Parathyroid adenoma (tissue), 2 donors: ENCODE measurements around the gene RAB10.

Experiments
- H2AFZ ChIP-seq: fragments of 300-600 bp; sonication (generic); one replicate; pipeline ENCODE4 v1.7.0; 2017; ENCODE audit warnings: antibody characterized with exemption, mild to moderate bottlenecking
- H3K27ac ChIP-seq: fragments of 300-600 bp; sonication (generic); one replicate; pipeline ENCODE4 v1.7.0; 2017
- H3K27me3 ChIP-seq: fragments of 300-600 bp; sonication (generic); one replicate; pipeline ENCODE4 v1.7.0; 2017; ENCODE audit warnings: low read length; ENCODE audit not compliant: control insufficient read depth, insufficient read depth
- H3K36me3 ChIP-seq: fragments of 300-600 bp; sonication (generic); one replicate; pipeline ENCODE4 v1.7.0; 2017; ENCODE audit warnings: low read length; ENCODE audit not compliant: control insufficient read depth, insufficient read depth
- H3K4me1 ChIP-seq: fragments of 300-600 bp; sonication (generic); one replicate; pipeline ENCODE4 v1.7.0; 2017; ENCODE audit warnings: control low read depth
- H3K4me2 ChIP-seq: fragments of 300-600 bp; sonication (generic); one replicate; pipeline ENCODE4 v1.7.0; 2017; ENCODE audit warnings: low read length
- H3K4me3 ChIP-seq: fragments of 300-600 bp; sonication (generic); one replicate; pipeline ENCODE4 v1.7.0; 2017; ENCODE audit warnings: low read depth, low read length
- H3K79me2 ChIP-seq: fragments of 300-600 bp; sonication (generic); one replicate; pipeline ENCODE4 v1.7.0; 2017; ENCODE audit warnings: control low read depth
- H3K9ac ChIP-seq: fragments of 300-600 bp; sonication (generic); one replicate; pipeline ENCODE4 v1.7.0; 2017; ENCODE audit warnings: mild to moderate bottlenecking
- H3K9me3 ChIP-seq: fragments of 300-600 bp; sonication (generic); one replicate; pipeline ENCODE4 v1.7.0; 2017; ENCODE audit warnings: low read length; ENCODE audit not compliant: control insufficient read depth
- TF ChIP-seq, protein P1 (sequence below): fragments of 300-600 bp; sonication (generic); IDR thresholded peaks from one replicate; pipeline ENCODE4 v1.7.0; 2017; ENCODE audit warnings: antibody characterized with exemption, mild to moderate bottlenecking
- donor health status: primary hyperparathyroidism.

RAB10 gene

DNA sequence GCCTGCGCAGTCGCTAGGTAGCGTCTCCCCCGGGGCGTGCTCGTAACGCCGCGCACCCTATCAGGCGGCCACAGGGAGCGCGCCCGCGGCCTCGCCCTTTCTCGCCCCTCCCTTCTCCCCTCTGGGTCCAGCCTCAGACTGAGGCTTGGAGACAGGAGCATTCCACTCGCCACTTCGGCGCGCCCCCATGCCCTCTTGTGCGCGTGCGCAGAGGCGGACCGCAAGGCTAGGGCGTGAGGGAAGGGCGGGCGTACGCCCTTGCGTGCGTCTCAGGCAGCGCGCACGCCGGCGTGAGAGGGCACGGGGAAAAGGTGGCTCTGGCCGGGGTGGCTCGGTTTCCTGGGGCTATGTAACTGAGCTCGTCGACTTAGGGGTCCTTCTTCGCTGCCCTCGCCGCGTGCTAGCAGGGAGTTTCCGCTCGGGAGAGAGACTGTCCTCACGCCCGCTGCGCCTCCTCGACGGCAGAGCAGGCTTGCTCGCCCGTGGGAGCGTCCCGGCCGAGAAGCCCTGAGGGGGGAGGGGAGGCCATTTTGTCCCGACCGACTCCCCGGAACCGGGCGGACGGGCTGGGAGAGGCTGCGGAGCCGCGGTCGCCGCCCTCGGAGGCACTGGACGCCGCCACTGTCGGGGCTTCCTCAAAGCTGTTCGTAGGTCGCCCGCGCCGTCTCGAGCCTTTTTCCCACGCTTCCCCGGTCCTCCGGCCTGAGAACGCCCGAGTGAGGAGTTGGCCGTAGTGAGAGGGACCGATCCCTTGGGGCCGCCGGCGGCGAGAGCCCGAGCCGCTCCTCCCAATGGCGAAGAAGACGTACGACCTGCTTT, at the start of gene RAB10:
RAB10 (plus strand) TSS at position 267 of the 819 bp plus-strand sequence; CDS start at position 792, 525 bp downstream.
- Histone ChIP-seq H3K36me3 (no peaks in the 10 kb centered on the region), H3K79me2 (peaks cover 41% of the 10 kb centered on the region), H3K9me3 (no peaks in the 10 kb centered on the region), H3K4me2 (peak within 1 kb of the TSS; percentile 100), H3K4me3 (peak within 1 kb of the TSS; percentile 93), H3K27ac (peak within 1 kb of the TSS; percentile 96), H3K9ac (peak within 1 kb of the TSS; percentile 82), H3K4me1 (peaks cover 7% of the 10 kb centered on the region), H3K27me3 (no peaks in the 10 kb centered on the region), H2AFZ (peak within 1 kb of the TSS; percentile 97)
- TF ChIP-seq, protein P1, sequence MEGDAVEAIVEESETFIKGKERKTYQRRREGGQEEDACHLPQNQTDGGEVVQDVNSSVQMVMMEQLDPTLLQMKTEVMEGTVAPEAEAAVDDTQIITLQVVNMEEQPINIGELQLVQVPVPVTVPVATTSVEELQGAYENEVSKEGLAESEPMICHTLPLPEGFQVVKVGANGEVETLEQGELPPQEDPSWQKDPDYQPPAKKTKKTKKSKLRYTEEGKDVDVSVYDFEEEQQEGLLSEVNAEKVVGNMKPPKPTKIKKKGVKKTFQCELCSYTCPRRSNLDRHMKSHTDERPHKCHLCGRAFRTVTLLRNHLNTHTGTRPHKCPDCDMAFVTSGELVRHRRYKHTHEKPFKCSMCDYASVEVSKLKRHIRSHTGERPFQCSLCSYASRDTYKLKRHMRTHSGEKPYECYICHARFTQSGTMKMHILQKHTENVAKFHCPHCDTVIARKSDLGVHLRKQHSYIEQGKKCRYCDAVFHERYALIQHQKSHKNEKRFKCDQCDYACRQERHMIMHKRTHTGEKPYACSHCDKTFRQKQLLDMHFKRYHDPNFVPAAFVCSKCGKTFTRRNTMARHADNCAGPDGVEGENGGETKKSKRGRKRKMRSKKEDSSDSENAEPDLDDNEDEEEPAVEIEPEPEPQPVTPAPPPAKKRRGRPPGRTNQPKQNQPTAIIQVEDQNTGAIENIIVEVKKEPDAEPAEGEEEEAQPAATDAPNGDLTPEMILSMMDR: no peak

DNA sequence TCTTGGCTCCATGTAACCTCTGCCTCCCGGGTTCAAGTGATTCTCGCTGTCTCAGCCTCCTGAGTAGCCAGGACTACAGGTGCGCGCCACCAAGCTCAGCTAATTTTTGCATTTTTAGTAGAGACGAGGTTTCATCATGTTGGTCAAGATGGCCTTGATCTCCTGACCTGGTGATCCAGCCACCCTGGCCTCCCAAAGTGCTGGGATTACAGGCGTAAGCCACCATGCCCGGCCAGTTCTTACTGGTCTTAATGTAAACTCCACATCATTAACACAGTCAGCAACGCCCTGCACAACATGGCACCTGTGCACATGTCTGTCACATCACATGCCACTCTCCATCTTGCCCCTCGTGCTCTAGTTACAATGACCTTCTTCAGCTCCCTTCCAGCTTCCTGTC, 45.8 kb upstream of the RAB10 start:
- H3K27ac ChIP-seq: no peak overlapping the region

DNA sequence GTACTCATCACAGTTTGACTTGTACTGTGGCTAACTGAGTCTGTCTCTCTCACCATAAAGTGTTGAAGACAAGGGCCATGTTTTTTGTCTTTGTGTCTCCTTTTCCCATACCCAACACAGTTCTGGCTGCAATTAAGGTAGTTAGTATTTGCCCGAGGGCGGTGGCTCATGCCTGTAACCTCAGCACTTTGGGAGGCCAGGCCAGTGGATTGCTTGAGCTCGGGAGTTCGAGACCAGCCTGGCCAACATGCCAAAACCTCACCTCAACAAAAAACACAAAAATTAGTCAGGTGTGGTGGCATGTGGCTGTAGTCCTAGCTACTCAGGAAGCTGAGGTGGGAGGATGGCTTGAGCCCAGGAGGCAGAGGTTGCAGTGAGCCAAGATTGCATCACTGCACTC, 44.7 kb upstream of the RAB10 start:
- H3K27me3 ChIP-seq: no peaks in the 10 kb centered on the region
- no peaks in the 10 kb centered on the region for H3K9me3 ChIP-seq
- H3K79me2 ChIP-seq: no peaks in the 10 kb centered on the region
- H3K4me3 ChIP-seq: no peak overlapping the region
- TF ChIP-seq, protein P1: no peak
- no peak overlapping the region for H3K4me2 ChIP-seq
- no peak overlapping the region for H3K27ac ChIP-seq
- H3K36me3 ChIP-seq: no peaks in the 10 kb centered on the region
- H2AFZ ChIP-seq: no peak overlapping the region
- no peaks in the 10 kb centered on the region for H3K4me1 ChIP-seq
- H3K9ac ChIP-seq: no peak overlapping the region

More for the DNA sequence above, 45.8 kb upstream of the RAB10 start:
- no peak overlapping the region for H2AFZ ChIP-seq
- no peak overlapping the region for H3K4me2 ChIP-seq
- TF ChIP-seq, protein P1: no peak
- H3K9me3 ChIP-seq: no peaks in the 10 kb centered on the region
- no peaks in the 10 kb centered on the region for H3K27me3 ChIP-seq
- no peaks in the 10 kb centered on the region for H3K79me2 ChIP-seq
- H3K9ac ChIP-seq: no peak overlapping the region
- no peak overlapping the region for H3K4me3 ChIP-seq
- H3K4me1 ChIP-seq: no peaks in the 10 kb centered on the region
- H3K36me3 ChIP-seq: no peaks in the 10 kb centered on the region

DNA sequence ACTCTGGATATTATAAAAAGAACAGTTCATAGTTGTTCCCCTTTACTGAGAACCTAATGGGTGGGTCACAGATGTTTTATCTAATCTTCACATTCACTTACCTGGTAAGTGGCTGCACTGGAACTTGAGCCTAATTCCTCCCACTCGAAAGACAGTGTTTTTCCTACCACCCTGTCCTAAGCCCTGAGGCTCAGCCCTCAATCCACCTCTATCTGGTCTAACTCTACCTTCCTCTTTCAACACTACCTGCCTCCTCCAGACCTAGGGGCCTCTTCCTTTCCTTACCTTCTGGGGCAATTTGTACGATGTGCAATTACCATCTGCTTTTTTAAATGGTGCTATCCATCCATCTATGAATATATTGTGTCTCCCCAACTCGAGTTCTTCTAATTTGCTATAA, 41.9 kb upstream of the RAB10 start:
- Histone ChIP-seq H3K9me3 (no peaks in the 10 kb centered on the region), H3K36me3 (no peaks in the 10 kb centered on the region), H3K4me3 (no peak overlapping the region), H3K27me3 (no peaks in the 10 kb centered on the region), H3K4me2 (peak overlapping the region; percentile 18), H3K79me2 (no peaks in the 10 kb centered on the region), H3K9ac (no peak overlapping the region), H3K4me1 (no peaks in the 10 kb centered on the region), H3K27ac (no peak overlapping the region), H2AFZ (peak overlapping the region; percentile 36)
- TF ChIP-seq, protein P1: no peak

DNA sequence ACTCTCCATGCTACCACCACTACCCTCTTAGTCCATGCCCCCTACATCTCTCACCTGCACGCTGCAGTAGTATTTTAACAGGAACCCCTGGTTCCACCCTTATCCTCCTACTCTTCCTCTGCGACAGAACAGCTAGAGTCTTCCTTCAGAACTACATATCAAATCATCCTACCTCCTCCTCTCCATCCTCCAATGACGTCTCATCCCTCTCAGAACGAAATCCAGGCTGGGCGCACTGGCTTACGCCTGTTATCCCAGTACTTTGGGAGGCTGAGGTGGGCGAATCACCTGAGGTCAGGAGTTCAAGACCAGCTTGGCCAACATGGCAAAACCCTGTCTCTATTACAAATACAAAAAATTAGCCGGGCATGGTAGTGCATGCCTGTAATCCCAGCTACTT, 41.3 kb upstream of the RAB10 start:
- Histone ChIP-seq H3K4me2 (no peak overlapping the region), H3K9me3 (no peaks in the 10 kb centered on the region), H2AFZ (no peak overlapping the region), H3K9ac (no peak overlapping the region), H3K36me3 (no peaks in the 10 kb centered on the region), H3K4me3 (no peak overlapping the region), H3K79me2 (no peaks in the 10 kb centered on the region), H3K27me3 (no peaks in the 10 kb centered on the region), H3K27ac (no peak overlapping the region), H3K4me1 (no peaks in the 10 kb centered on the region)
- TF ChIP-seq, protein P1: no peak
